Activated T-cell treated with anti-CD3 and anti-CD28 coated beads for 24 hours (primary cell): ENCODE data around the gene STYK1.
"Not testable (repeated sequence)": the region's sequence is repeated elsewhere in the genome, so short reads cannot be mapped to it uniquely, and the experiment has no call there.

Experiments used
- DNase-seq: peaks from one replicate; pipeline ENCODE4 v3.0.0-alpha.2; 2020; ENCODE audit warnings: low read depth

Gene STYK1

DNA sequence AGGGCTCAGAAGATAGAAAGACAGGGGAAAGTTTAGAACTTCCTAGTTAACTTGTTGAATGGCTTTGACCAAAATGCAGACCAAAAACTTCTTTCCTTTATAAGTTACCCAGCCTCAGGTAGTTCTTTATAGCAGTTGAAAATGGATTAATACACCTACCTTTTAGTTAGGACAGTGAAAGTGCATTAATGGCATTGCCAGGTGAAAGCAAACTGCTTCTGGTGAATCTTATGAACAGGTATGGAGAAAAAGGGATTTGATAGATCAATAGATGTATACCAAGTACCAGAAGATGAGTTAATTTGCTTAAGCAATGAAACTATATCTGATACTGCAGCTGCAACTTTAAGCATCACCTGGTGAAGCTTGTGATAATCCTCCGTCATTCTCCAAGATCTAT is 14.2 kb upstream of the STYK1 start:
- no peak for DNase-seq

DNA sequence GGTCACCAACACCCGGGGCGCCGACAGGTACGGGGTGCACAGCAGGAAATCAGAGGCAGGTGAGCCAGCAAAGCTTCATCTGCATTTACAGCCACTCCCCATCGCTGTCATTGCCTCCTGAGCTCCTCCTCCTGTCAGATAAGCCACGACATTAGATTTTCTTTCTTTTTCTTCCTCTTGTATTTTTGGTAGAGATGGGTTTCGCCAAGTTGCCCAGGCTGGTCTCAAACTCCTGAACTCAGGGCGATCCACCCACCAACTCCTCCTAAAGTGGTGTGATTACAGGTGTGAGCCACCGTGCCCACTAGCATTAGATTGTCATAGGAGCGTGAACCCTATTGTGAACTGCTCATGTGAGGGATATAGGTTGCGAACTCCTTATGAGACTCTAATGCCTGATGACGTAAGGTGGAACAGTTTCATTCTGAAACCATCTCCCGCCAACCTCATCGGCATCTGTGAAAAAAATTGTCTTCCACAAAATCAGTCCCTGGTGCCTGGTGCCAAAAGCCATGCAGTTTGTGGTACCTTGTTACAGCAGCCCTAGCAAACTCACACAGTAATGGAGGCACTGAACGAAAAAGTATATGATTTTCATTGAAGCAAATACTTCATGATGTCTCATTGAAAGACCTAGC is 1.5 kb downstream of the STYK1 start:
- no peak for DNase-seq

DNA sequence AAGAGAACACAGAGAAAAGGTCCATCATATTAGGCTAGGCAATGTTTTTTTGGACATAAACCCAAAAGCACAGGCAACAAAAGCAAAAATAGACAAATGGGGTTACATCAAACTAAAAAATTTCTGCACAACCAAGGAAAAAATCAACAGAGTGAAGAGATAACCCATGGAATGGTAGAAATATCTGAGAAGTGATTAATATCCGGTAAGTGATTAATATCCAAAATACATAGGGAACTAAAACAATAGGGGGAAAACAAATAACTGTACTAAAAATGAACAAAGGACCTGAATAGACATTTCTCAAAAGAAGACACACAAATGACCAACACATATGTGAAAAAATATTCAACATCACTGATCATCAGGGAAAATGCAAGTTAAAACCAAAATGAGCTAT is 4.3 kb downstream of the STYK1 start:
- DNase-seq = no peak

DNA sequence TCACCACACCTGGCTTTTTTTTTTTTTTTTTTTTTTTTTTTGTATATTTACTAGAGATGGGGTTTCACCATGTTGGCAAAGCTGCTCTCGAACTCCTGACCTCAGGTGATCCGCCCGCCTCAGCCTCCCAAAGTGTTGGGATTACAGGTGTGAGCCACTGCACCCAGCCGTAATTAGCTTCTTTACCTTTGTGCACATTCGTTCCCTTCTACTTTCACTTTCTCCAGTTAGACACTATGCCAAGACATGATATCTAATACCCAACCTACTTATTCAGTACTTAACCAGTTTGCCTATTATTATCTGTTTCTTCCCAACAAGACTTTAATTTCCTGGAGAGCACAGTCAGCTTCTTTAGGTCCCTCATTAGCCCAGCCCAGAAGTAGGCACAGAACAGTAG is 5.3 kb downstream of the STYK1 start:
- DNase-seq = no peak

DNA sequence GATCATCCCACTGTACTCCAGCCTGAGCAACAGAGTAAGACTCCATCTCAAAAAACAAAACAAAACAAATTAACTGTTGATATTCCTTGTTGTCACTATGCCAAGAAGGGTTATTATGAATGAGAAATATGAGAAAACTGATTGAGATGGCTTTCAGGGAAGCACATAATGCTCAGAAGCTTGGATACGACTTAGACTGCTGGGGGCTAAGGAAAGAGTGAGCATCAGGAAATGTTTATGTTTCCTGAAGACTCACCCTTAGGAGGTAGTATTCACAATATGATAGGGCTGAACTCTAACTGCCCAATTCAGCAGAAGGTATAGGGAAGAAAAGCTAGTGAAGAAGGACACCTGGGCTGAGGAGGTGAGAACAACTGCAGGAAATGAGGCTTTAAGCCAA is 6.3 kb downstream of the STYK1 start:
- DNase-seq = no peak

DNA sequence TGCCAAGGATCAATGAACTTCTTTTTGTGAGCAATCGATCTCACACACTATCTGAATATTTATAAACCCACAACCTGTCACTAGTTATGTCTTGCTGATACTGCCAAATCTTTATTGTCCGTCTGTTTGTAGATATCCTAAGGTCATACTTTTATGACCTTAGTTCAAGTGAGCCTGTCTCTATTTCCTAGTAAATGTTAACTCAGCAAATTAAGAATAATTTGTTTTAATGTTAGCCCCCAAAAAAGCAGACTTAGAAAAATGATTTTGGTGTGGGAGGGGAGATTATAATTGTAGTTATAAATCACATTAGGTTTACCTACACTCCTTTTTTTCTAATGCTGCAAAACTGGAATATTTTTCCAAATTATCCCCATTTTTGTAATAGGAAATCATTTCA is 9.4 kb downstream of the STYK1 start:
- DNase-seq = no peak

DNA sequence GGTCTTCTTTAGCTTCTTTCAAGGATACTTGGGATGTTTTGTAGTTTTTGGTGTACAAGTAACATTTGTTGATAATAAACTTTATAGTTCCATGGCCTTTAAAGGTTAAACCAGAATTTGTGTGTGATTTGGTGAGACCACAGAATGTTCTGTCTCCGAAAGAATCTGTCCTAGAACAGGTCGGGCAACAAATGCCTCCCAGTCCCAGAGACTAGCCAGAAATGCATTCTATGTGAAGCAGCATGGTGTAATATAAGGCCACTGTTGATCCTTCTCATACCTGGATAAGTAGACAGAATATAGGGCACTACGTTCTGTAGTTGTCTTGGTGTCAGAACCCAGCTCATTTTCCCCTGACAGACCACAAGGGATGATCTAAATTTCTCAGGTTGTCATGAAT is 10.0 kb downstream of the STYK1 start:
- DNase-seq = no peak

DNA sequence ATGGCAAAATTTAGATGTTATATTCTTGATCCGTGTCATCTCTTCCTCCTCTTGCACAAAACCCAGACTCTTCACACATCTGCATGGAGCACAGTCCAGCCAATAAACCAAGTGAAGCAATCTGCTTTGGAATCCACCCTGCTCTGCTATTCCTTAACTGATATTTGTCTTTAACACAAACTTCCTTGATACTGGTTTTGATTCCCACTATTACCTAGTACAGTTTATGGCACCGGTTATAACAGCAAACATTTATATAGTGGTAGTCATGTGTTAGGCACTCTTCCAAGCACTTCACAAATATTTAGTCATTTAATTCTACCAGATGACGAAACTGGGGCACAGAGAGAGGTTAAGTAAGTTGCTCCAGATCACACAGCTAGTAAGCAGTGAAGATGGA is 12.5 kb downstream of the STYK1 start:
- DNase-seq = no peak

DNA sequence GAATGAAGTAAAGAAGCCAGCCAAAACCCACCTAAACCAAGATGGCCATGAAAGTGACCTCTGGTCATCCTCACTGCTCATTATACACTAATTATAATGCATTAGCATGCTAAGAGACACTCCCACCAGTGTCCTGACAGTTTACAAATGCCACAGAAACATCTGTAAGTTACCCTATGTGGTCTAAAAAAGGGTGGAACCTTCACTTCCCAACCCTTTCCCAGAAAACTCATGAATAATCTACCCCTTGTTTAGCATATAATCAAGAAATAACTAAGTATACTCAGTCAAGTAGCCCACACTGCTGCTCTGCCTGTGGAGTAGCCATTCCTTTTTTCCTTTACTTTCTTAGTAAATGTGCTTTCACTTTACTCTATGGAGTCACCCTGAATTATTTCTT is 19.8 kb downstream of the STYK1 start:
- no peak for DNase-seq

DNA sequence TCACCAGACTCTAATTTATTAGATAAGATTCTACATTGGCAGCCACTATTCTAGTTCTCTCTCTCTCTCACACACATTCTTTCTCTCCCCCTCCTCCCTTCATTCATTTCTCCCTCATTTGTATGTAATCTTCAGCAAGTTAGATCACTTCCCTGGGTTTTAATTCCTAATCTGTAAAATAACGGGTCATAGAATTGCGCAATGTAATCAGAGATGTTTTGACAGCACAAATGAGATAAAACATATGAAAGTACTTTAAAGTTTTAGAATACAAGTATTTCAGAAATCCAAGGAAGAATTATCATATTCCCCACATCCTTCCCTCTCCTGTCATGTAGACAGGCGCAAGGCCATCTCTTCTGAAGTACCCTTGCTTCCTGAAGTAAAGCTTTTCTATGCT is 21.7 kb downstream of the STYK1 start:
- DNase-seq = no peak

DNA sequence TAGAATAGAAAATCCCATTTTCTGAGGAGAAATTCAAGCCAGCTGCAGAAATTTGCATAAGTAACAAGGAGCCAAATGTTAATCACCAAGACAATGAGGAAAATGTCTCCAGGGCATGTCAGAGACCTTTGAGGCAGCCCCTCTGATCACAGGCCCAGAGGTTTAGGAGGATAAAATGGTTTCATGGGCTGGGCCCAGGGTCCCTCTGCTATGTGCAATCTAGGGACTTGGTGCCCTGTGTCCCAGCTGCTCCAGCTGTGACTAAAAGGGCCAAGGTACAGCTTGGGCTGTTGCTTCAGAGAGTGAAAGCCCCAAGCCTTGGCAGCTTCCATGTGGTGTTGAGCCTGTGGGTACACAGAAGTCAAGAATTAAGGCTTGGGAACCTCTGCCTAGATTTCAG is 27.3 kb downstream of the STYK1 start:
- DNase-seq = not testable (repeated sequence)

DNA sequence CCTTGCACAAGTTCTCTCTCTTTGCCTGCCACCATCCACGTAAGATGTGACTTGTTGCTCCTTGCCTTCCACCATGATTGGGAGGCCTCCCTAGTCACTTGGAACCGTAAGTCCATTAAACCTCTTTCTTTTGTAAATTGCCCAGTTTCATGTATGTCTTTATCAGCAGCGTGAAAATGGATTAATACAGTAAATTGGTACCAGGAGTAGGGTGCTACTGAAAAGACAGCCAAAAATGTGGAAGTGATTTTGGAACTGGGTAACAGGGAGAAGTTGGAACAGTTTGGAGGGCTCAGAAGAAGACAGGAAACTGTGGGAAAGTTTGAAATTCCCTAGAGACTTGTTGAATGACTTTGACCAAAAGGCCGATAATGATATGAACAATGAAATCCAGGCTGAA is 27.9 kb downstream of the STYK1 start:
- DNase-seq = no peak

DNA sequence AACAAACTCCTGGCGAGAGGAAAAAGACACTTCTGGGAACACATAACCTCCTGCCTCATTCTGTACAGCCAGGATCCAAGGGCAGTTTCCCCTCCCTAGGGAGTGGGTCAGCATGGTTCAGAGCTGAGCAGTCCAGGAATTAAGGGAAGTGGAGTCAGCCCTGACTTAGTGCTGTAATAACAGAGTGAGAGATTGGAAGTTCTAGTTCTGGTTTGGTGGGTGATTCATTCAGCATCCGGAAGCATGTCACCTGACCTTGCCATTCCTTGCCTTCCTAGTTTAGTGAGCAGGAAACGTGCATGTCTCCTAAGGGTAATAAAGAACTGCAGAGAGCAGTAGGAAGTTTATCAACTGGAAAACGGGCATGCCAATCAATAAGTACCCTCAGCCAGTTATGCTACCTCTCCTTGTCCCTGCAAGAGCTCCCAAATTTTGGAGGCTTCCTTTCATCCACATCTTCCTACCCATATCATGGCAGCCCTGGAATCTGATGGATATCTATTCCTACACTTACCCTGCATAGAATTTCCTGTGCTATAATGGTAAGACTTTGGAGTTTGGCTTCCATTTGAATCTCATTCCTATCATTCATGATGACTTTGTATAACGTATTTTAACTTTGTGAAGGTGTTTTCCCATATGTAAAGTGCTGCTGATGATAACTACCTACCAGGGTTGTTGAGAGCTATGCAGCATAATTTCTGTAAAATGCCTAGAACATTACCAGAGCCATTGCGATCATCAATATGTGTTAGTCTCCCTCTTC is 31.9 kb downstream of the STYK1 start:
- no peak for DNase-seq

DNA sequence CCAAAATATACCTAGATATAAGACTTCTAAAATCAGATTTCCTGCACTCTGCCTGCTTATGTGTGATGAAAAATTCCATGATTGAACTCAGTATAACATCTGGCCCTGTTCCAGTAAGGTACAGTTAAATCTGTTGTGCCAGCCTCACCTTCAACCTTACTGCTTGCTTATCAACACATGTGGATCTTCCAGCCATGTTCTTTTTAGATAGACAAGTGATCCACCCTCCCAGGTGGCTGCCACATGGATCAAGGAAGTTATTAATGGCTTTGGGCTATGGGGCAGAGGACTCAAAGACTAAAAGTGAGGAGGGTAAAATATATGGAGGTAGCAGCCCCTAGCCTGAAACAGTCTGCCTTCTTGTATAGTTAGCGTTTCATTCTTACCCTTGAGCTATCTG is 35.1 kb downstream of the STYK1 start:
- no peak for DNase-seq

DNA sequence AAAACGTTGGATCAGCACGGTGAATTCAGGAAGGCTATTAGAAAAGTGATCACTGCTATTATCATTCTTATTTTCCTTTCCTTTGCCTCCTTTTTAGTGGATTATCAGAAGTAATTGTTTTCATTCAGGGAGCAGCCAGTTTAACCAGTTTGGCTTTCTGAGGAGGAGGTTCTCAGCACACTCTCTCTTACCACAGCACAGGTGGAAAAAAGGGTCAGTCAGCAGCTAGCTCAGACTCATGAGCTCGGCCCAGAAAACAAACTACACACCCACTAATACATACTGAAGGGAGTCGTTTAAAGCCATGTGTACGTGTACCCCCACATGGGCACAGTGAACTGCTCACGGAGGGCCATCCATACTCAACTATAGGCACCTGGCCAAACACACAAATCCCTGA is 37.2 kb downstream of the STYK1 start:
- no peak for DNase-seq

DNA sequence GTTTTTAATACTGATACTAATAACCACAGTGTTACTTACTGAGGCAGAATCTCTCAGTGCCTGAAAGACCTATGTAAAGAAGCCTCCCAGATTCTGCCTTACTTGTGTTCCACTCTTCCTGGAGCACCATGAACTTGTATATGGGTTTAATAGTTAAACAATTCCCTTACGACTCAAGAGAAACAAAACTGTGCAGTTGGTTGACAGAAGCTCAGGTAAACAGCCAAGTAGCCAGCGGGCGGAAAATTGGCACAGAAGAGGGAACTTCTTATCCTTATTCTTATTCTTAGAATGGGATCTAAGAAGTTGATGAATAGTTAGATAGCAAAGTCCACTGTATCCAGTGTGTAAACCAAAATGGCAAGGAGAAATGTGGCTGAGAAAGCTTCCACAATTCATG is 37.7 kb downstream of the STYK1 start:
- DNase-seq = no peak

DNA sequence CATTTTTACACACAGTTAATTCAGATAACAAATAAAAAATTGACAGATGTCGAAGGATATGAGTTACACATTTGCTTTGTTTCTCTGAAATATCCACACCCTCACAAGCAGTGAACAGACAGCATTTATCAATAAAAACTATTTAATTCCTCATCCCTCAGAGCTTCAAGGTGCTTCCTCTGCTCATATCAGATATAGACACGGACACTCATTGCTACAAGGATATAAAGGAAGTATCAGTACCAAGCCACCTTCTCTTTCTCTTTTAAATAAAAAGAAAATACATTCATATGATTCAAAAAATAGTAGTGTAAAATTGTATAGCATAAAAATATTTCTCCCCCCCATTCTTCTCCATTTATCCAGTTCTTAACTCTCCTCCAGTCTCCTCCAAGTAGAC is 38.5 kb downstream of the STYK1 start:
- no peak for DNase-seq

DNA sequence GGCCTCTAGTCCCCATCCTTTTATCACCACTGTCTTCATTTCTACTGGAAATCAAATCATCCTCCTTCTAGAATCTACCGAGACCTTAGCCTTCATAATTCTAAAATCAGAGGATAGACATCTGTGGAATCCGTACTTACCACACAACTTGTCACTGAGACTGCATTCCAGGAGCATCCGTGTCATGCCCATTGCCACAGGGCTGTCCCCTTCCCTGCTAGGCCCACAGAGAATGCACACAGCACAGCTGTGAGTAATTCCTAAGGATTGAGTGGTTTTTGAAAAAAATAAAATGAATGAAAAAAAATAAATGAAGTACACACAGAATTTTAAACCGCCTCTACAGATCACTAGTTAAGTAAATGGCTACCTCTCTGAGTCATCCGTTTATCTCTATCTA is 39.4 kb downstream of the STYK1 start:
- DNase-seq = no peak

DNA sequence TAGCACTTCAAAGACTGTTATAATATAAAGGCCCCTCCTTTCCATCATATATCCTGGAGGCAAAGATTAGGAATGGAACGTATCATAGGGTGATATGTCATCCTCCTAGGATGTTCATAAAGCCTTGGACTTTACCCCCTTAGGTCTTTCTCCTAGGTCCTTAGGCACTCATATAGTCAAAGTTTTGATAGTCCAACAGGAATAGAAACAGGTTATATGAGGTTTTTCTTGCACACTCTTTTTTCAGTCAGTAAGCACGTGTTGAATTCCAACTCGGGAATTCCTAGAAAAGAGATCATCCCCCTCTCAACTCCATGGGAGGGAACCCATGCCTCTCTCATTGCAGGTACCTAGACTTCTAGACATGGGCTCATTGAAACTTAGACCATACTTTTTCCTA is 40.3 kb downstream of the STYK1 start:
- no peak for DNase-seq

DNA sequence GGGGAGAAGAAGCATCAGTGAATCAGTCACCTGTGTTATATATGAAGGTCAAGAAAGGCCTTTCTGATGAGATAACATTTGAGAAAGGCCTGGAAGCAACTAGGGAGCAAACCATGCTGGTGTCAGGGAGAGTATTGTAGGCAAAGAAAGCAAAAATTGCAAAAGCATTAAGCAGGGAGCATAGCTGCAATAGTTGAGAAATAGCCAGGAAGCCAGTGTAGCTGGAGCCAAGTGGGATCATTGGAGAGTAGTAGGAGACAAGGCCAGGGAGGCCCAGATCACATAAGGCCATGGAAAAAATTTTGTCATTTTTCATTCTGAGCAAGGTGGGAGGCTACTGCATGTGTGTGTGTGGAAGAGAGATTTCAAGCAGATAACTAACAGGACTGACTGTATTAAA is 41.6 kb downstream of the STYK1 start:
- DNase-seq = no peak

DNA sequence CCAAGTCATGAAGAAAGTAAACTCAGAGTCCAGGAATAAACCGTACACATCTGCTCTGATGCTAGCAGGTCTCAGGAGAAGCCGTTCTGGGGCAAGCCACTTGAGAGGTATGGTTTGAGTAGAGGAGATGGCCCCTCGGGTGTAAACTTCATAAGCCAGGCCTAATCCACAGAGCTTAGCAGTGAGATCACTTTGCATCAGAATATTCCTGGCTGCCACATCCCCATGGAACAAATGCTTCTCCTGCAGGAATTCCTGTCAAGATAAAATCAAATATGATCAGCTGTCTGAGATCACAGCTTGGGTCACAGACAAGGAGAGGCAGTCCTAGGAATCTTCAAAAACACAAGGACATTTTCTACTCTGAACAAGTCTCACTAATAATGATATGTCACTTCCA is 49.2 kb downstream of the STYK1 start:
- no peak for DNase-seq

DNA sequence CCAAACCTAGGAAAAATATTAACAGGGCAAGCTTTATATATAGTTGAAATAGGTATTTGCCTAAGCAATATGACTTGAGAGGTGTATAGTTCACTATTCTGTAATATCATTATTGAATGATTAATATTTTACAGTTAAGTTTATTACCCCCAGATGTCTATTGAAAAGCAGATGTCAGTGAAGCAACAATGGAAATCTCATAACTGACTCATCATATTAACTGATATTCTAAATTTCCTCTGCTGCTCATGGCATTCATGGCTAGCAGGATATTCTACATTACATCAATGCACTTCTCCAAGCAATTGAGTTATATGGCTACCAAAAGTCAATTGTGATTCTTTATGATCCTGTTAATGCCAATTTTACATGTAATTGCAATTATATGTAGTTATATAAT is 50.7 kb downstream of the STYK1 start:
- DNase-seq = no peak

DNA sequence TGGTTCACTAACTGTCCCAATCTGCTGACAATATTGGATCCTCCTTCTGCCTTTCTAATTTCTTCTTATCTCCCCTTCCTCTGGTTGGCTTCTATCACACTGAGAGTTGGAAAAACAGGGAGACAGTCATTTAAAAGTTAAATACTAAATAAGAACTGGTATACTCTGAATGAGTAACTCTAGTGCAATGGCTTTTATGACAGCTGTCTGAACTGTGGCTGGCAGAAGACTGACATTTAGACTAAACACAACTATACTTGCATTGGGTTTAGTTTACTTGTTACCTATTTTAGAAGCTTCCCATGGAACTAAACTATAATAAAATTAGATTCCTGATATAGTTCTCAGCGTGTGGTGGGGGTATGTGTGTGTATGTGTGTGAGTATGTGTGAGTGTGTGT is 52.6 kb downstream of the STYK1 start:
- DNase-seq = no peak

DNA sequence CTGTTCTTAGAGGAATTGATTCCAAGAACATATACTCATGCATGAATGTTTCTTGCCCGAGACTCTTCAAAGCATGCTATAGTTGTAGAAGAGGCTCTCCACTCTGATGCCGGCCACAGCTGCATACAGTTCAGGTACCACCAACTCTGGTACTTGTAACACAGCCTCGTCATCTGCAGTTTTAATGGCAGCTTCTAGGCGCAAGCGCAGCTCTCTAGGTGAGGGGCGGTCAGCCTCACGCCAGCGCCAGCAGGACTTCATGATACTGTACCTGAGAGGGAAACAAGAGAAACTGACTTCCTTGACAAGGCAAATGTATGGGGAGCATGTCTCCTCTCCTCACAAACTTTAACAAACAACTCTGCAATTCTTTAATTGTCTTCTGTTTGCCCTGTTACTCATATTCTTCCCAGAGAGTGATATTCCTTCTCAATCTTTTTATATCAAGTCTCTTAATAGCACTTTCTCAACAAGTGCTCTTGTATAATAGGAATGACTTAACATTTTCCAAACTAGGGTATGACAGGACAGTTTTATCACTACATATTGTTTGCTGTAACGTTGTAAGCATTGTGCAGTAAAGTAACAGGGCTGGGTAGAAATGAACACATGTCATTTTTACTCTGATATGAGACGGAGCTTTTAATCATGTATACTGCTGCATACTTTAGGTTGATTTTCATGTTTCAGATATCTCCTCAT is 53.6 kb downstream of the STYK1 start:
- no peak for DNase-seq
